HUES6 (cell line): ENCODE data around the gene FBLN1.
"Not testable (repeated sequence)": the region's sequence is repeated elsewhere in the genome, so short reads cannot be mapped to it uniquely, and the experiment has no call there.

Source experiments
- H3K27ac ChIP-seq: 2 replicates; pipeline ENCODE4 v1.7.0; 2013; ENCODE audit warnings: low read depth, mild to moderate bottlenecking, low read length, inconsistent platforms
- H3K27me3 ChIP-seq: 2 replicates; pipeline ENCODE4 v1.6.1; 2013; ENCODE audit warnings: low read length; ENCODE audit not compliant: control insufficient read depth, insufficient read depth
- H3K36me3 ChIP-seq: 2 replicates; pipeline ENCODE4 v1.6.1; 2013; ENCODE audit warnings: low read length; ENCODE audit not compliant: control insufficient read depth, insufficient read depth
- H3K4me1 ChIP-seq: 2 replicates; pipeline ENCODE4 v1.6.1; 2013; ENCODE audit warnings: low read length; ENCODE audit not compliant: control insufficient read depth, insufficient read depth
- H3K4me3 ChIP-seq: 2 replicates; pipeline ENCODE4 v1.5.1; 2013; ENCODE audit warnings: low read depth, low read length
- H3K9ac ChIP-seq: one replicate; pipeline ENCODE4 v1.6.1; 2013; ENCODE audit warnings: mild to moderate bottlenecking, low read length
- H3K9me3 ChIP-seq: 2 replicates; pipeline ENCODE4 v1.6.1; 2013; ENCODE audit warnings: low read depth, low read length; ENCODE audit not compliant: control insufficient read depth, insufficient read depth

Gene FBLN1

GRCh38 chr22:45617948-45618347, 115.3 kb downstream of the FBLN1 start:
- peaks cover 4% of the 10 kb centered on the region for H3K4me1 ChIP-seq
- no peaks in the 10 kb centered on the region for H3K36me3 ChIP-seq
- no peak overlapping the region for H3K4me3 ChIP-seq

DNA sequence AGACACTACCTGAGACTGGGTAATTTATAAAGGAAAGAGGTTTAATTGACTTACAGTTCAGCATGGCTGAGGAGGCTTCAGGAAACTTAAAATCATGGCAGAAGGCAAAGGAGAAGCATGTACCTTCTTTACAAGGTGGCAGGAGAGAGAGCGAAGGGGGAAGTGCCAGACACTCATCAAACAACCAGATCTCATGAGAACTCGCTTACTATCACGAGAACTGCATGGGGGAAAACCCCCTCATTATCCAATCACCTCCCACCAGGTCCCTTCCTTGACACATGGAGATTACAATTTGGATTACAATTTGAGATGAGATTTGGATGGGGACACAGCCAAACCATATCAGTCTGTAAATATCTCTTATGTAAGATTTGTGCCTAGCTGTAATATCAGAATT, 118.0 kb downstream of the FBLN1 start:
- Histone ChIP-seq H3K27ac (no peak overlapping the region), H3K36me3 (no peaks in the 10 kb centered on the region), H3K9ac (no peak overlapping the region), H3K9me3 (0 out of 2 replicates have a peak, but pooled peaks cover 4% of the 10 kb centered on the region), H3K4me3 (no peak overlapping the region), H3K27me3 (no peaks in the 10 kb centered on the region), H3K4me1 (peaks cover 4% of the 10 kb centered on the region)

More at GRCh38 chr22:45617948-45618347, 115.3 kb downstream of the FBLN1 start:
- 0 out of 2 replicates have a peak, but pooled peaks cover 4% of the 10 kb centered on the region for H3K9me3 ChIP-seq
- H3K27ac ChIP-seq = no peak overlapping the region
- H3K27me3 ChIP-seq = no peaks in the 10 kb centered on the region
- H3K9ac ChIP-seq = no peak overlapping the region

DNA sequence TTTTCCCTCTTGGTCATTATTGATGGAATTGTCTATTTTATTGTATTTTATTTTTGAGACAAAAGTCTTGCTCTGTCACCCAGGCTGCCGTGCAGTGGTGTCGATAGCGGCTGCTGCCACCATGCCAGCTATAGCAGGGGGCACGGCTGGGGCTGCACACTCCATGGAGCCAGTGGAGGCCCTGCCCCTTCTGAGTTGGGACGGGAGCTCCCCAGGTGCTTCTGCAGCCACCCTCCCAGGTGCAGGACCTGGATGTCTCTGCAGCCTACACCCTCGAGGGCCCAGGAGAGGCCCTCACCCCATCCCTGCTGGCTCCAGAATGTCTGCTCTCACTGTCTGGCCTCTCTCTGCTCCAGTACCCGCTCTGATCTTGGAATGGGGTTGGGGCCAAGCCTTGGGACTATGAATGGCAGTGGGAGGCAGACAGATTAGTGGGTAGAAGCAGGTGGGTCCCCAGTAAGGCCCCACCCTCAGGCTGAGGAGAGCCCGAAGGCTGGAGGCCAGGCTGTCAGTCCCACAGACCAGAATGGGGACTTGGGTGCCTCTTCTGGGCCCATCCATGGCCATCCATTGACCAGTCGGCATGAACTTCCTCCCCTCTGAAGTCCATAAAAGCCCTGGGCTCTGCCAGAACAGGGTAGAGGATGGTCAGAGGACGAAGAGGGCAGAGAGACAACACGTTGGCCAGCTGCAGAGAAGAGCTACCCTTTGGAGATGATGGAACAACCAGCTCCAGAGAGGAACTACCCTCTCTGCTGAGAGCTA, 119.3 kb downstream of the FBLN1 start:
- H3K4me3 ChIP-seq = no peak overlapping the region
- no peaks in the 10 kb centered on the region for H3K36me3 ChIP-seq
- H3K9ac ChIP-seq = no peak overlapping the region
- peaks cover 6% of the 10 kb centered on the region for H3K4me1 ChIP-seq
- H3K27me3 ChIP-seq = no peaks in the 10 kb centered on the region
- H3K9me3 ChIP-seq = 0 out of 2 replicates have a peak, but pooled peaks cover 4% of the 10 kb centered on the region
- no peak overlapping the region for H3K27ac ChIP-seq

DNA sequence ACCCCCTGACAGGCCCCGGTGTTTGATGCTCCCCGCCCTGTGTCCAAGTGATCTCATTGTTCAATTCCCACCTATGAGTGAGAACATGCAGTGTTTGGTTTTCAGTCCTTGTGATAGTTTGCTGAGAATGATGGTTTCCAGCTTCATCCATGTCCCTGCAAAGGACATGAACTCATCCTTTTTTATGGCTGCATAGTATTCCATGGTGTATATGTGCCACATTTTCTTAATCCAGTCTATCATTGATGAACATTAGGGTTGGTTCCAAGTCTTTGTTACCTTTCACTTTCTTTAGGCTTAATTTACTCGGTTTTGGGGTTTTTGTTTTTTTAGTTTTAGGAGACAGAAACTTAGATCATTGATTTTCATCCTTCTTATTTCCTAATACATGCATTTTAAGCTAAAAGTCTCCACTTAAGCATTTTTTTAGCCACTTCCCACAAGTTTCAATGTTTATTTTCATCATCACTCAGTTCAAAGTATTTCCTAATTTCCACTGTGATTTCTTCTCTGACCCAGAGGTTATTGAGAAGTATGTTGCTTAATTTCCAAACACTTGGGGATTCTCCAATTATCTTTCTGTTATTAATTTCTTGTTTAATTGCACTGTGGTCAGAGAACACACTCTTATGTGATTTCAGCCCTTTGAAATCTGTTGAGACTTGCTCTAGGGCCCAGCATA, 120.9 kb downstream of the FBLN1 start:
- H3K9ac ChIP-seq, H3K27me3 ChIP-seq, H3K9me3 ChIP-seq, H3K27ac ChIP-seq, H3K4me3 ChIP-seq, H3K36me3 ChIP-seq: not testable (repeated sequence)
- H3K4me1 ChIP-seq = peaks cover 12% of the 10 kb centered on the region

DNA sequence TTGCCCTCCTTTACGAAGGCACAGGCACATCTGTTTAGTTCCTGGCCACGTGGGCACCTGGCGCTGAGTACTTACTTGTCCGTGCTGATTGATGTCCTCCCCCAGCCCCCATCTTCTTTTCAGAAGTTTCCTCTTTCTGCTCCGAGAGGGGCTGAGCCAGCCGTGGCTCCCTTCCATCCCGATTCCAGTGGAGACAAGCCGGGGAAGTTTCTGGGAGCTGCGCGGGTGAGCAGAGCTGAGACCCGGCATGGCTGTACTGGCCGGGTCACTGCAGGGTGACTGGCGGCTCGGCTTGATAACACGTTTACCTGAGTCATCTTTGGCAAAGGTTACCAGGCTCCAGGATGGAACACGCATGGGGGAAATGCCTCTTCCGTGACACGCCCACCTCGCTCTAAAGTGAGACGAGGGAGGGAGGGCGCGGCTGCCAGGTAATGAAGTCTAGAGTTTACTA, 123.5 kb downstream of the FBLN1 start:
- no peak overlapping the region for H3K4me3 ChIP-seq
- H3K27ac ChIP-seq = no peak overlapping the region
- H3K4me1 ChIP-seq = peaks cover 31% of the 10 kb centered on the region
- H3K27me3 ChIP-seq = no peaks in the 10 kb centered on the region
- H3K36me3 ChIP-seq = no peaks in the 10 kb centered on the region
- H3K9me3 ChIP-seq = no peaks in the 10 kb centered on the region
- H3K9ac ChIP-seq = no peak overlapping the region

GRCh38 chr22:45627489-45628233, 125.0 kb downstream of the FBLN1 start:
- no peaks in the 10 kb centered on the region for H3K36me3 ChIP-seq
- no peaks in the 10 kb centered on the region for H3K27me3 ChIP-seq
- no peak overlapping the region for H3K4me3 ChIP-seq
- H3K27ac ChIP-seq = no peak overlapping the region
- H3K9ac ChIP-seq = no peak overlapping the region
- no peaks in the 10 kb centered on the region for H3K9me3 ChIP-seq
- peaks cover 41% of the 10 kb centered on the region for H3K4me1 ChIP-seq

GRCh38 chr22:45628515-45628914, 125.8 kb downstream of the FBLN1 start:
- Histone ChIP-seq H3K36me3 (no peaks in the 10 kb centered on the region), H3K4me3 (no peak overlapping the region), H3K27ac (no peak overlapping the region), H3K4me1 (peaks cover 49% of the 10 kb centered on the region), H3K9me3 (no peaks in the 10 kb centered on the region), H3K9ac (no peak overlapping the region), H3K27me3 (no peaks in the 10 kb centered on the region)

DNA sequence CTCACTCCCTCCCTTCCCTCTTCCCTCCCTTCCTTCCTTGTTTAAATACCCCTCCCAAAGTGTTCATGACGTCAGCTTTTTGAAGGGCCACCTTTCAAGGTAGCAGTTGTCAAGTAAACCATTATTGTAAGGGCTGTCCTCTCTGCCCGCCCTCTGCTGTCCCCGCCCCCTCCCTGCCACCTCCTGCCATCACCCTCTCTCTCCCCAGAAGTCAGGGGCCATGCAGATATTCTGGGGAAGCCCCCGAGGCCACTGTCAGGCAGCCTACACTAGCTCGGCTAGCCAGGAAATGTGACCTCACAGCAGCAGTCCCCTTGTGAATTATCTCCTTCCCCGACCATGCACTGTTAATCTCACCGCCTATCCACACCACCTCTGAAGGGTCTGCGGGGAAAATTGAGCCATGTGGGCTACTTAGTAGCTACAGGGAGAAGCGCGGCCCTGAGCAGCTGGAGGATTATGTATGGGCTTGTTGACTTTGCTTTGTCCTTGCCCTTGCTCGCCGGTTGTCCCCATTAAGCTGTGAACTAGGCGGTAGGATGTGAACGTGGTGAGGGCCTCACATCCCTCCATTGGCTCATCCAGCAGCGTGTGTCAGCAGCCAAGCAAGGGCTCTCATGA, 126.9 kb downstream of the FBLN1 start:
- Histone ChIP-seq H3K9ac (peak overlapping the region; percentile 31), H3K27me3 (no peaks in the 10 kb centered on the region), H3K9me3 (no peaks in the 10 kb centered on the region), H3K4me3 (no peak overlapping the region), H3K4me1 (peaks cover 49% of the 10 kb centered on the region), H3K27ac (no peak overlapping the region), H3K36me3 (no peaks in the 10 kb centered on the region)

DNA sequence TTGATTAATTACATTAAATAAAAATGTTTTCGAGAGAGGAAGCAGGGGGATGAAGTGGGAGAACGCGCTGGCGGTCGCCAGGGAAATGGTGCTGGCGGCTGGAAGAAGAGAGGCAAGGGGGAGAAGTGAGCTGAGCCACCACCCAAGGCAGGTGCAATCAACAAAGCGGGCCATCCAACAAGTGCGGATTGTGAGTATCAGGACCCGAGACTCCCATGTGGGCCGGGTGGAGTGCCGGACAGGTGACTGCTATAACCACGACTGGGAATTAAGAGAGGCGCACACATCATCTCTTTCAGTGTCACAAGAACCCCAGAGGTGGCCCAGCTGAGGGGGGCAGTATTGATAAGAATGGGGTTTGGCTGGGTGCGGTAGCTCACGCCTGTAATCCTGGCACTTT, 127.8 kb downstream of the FBLN1 start:
- no peak overlapping the region for H3K9ac ChIP-seq
- H3K27me3 ChIP-seq = no peaks in the 10 kb centered on the region
- no peaks in the 10 kb centered on the region for H3K9me3 ChIP-seq
- peaks cover 49% of the 10 kb centered on the region for H3K4me1 ChIP-seq
- H3K36me3 ChIP-seq = no peaks in the 10 kb centered on the region
- no peak overlapping the region for H3K4me3 ChIP-seq
- no peak overlapping the region for H3K27ac ChIP-seq

DNA sequence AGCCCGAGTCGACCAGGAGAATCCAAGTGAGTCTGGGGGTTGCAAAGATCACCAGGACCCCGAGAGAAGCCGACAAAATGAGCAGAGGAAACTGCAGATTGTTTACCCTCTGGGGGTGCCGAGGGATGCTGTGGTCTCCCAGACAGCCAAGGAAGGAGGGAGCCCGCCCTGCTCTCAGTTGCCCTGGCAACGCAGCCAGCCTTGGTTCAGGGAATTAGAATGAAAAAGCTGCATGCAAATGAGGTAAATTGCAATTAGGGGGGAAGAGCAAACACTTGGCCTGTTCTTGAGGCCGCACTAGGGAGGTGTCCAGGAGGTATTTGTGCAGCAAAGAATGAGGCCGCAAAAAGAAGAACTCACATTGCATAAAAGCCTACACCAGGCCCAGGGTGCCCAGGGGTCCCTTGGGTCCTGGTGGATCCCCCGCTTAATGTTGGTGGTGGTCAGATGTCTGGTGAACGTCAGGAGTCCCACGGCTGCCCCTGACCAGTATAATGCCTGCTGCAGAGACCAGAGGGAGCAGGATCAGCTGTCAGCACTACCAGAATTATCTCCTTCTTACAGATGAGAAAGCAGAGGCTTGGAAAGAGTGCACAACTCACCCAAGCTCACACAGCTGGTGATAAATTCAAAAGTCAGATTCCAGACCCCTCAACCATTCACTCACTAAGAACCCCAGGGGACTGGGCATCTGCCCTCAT, 128.6 kb downstream of the FBLN1 start:
- no peaks in the 10 kb centered on the region for H3K9me3 ChIP-seq
- H3K9ac ChIP-seq = no peak overlapping the region
- no peak overlapping the region for H3K27ac ChIP-seq
- H3K36me3 ChIP-seq = no peaks in the 10 kb centered on the region
- H3K4me1 ChIP-seq = peaks cover 48% of the 10 kb centered on the region
- H3K27me3 ChIP-seq = no peaks in the 10 kb centered on the region
- no peak overlapping the region for H3K4me3 ChIP-seq
